Lung (tissue), 12 donors: ENCODE measurements around the gene TFDP2. TPM values are rescaled to one million over a fixed set of nuclear protein-coding genes. Genes with fewer than 3 reads are reported as not detected.

ENCODE experiments used
- ATAC-seq: fragments of 200-7000 bp; cut with Tn5 transposase; one replicate; pipeline ENCODE4 v1.9.1; 2020; ENCODE audit warnings: moderate number of reproducible peaks; ENCODE audit not compliant: insufficient read depth, low FRiP score
- DNase-seq, 3 donors: peaks; one replicate each; pipeline ENCODE4 v3.0.0-alpha.2; 2013 to 2017
- H3K27ac ChIP-seq, 2 donors: one replicate each; pipeline ENCODE4 v1.5.1; 2013; ENCODE audit warnings: mild to moderate bottlenecking in 2 of 2, moderate library complexity in 2 of 2, control low read depth in 1 of 2, inconsistent platforms in 1 of 2, low read depth in 1 of 2, low read length in 1 of 2
- H3K27me3 ChIP-seq, 3 donors: one replicate each; pipeline ENCODE4 v1.5.1; 2013; ENCODE audit warnings: low read length in 2 of 3; ENCODE audit not compliant: control insufficient read depth in 3 of 3, insufficient read depth in 3 of 3
- H3K36me3 ChIP-seq, 4 donors: one replicate each; pipeline ENCODE4 v1.5.1; 2013; ENCODE audit warnings: low read length in 4 of 4, mild to moderate bottlenecking in 1 of 4, moderate library complexity in 1 of 4; ENCODE audit not compliant: control insufficient read depth in 4 of 4, insufficient read depth in 4 of 4
- H3K4me1 ChIP-seq, 5 donors: one replicate each; pipeline ENCODE4 v1.5.1; 2013; ENCODE audit warnings: low read length in 5 of 5, mild to moderate bottlenecking in 2 of 5, moderate library complexity in 1 of 5; ENCODE audit not compliant: control insufficient read depth in 5 of 5, insufficient read depth in 5 of 5
- H3K4me3 ChIP-seq: one replicate; pipeline ENCODE4 v1.5.1; 2013; ENCODE audit warnings: mild to moderate bottlenecking, control low read depth, moderate library complexity
- H3K9ac ChIP-seq, 2 donors: one replicate each; pipeline ENCODE4 v1.5.1; 2013; ENCODE audit warnings: low read length in 2 of 2, control low read depth in 1 of 2; ENCODE audit not compliant: insufficient read depth in 1 of 2
- H3K9me3 ChIP-seq, 4 donors: one replicate each; pipeline ENCODE4 v1.5.1; 2013; ENCODE audit warnings: low read length in 3 of 4, mild to moderate bottlenecking in 1 of 4, moderate library complexity in 1 of 4; ENCODE audit not compliant: control insufficient read depth in 4 of 4, insufficient read depth in 3 of 4
- CTCF ChIP-seq: IDR thresholded peaks from 2 replicates; pipeline ENCODE4 v1.5.1; 2012; ENCODE audit warnings: mild to moderate bottlenecking; ENCODE audit errors: control extremely low read depth, extremely low read depth
- WGBS, 2 donors: extraction: QIAGEN DNeasy Blood & Tissue Kit; methylation state at CpG; one replicate each; pipeline ENCODE4 v1.1.7; 2013; 5-methylcytosine and 5-hydroxymethylcytosine counted together
- polyA plus RNA-seq, 2 donors: library from polyadenylated mRNA; stranded (reverse); fragments of 200-250 nt; gene quantifications; one replicate each; pipeline ENCODE4 v1.2.1, GENCODE V29; 2013
- total RNA-seq, 2 donors: library from RNA; depleted of rRNA in 1 of 2; stranded (reverse); fragments of >200 nt in 1 of 2; gene quantifications; one replicate each; pipeline ENCODE4 v1.2.1, GENCODE V29; 2014 to 2021
- donor health status: control.
- donor health status: control.
- donor health status: Bipolar disorder and iron deficiency.
- donor health status: healthy.
- donor health status: DM: yes; HTN: yes; CAD: no.

Gene TFDP2
- total and polyA plus RNA-seq, 4 donors = 8.4 to 94.0 (median 17.0) TPM

- Histone ChIP-seq H3K27ac (peak overlapping the region in 1 of 2 donors; percentile 60), H3K27me3 (no peaks in the 10 kb centered on the region), H3K4me3 (no peak overlapping the region), H3K9ac (no peak overlapping the region), H3K4me1 (peaks cover 0 to 7% (median 0%) of the 10 kb centered on the region in 5 donors), H3K9me3 (no peaks in the 10 kb centered on the region), H3K36me3 (peaks cover 0 to 4% (median 0%) of the 10 kb centered on the region in 4 donors)
- no peak for TF ChIP-seq CTCF
- DNase-seq = no peak
- ATAC-seq = no peak
- WGBS, 2 donors = 41 to 62% methylated on average over 3 of the region's 3 CpGs
Measured at GRCh38 chr3:142029052-142029642, 120.2 kb downstream of the TFDP2 start.

- Histone ChIP-seq H3K9ac (peak overlapping the region; percentile 59 to 76), H3K4me1 (peaks cover 0 to 7% (median 0%) of the 10 kb centered on the region in 5 donors), H3K36me3 (peaks cover 0 to 5% (median 0%) of the 10 kb centered on the region in 4 donors), H3K9me3 (no peaks in the 10 kb centered on the region), H3K4me3 (peak overlapping the region; percentile 19), H3K27ac (no peak overlapping the region), H3K27me3 (no peaks in the 10 kb centered on the region)
- 2 to 7% methylated on average over 4 of the region's 4 CpGs for WGBS, 2 donors
- ATAC-seq (peak; percentile 68), DNase-seq (peak; percentile 51 to 94 (median 86))
- TF ChIP-seq CTCF = no peak
Measured at GRCh38 chr3:142028243-142028777, 121.0 kb downstream of the TFDP2 start.

GRCh38 chr3:142027735-142028134, 121.6 kb downstream of the TFDP2 start:
- peak overlapping the region; percentile 59 to 73 for H3K9ac ChIP-seq
- ATAC-seq (peak; percentile 60), DNase-seq (peak; percentile 41 to 70 (median 64))
- no peak overlapping the region for H3K4me3 ChIP-seq
- no peak for TF ChIP-seq CTCF
- H3K4me1 ChIP-seq = peaks cover 0 to 7% (median 0%) of the 10 kb centered on the region in 5 donors
- no peaks in the 10 kb centered on the region for H3K27me3 ChIP-seq
- peaks cover 0 to 5% (median 0%) of the 10 kb centered on the region in 4 donors for H3K36me3 ChIP-seq
- H3K9me3 ChIP-seq = no peaks in the 10 kb centered on the region
- 1 to 2% methylated on average over 2 of the region's 2 CpGs for WGBS, 2 donors
- H3K27ac ChIP-seq = peak overlapping the region in 1 of 2 donors; percentile 45
